ENCODE data around the gene SLC9B2.
"Not testable (repeated sequence)": the region's sequence is repeated elsewhere in the genome, so short reads cannot be mapped to it uniquely, and the experiment has no call there.

SLC9B2 gene

GRCh38 chr4:103019308-103020124 lies 57.0 kb downstream of the SLC9B2 start, which contains the start of gene SLC9B1:
Gene SLC9B1 (minus strand): TSS chr4:103019705. CDS start chr4:102991711, 27,994 bp downstream.
- peak; percentile 88 to 93 for DNase-seq (ENCODE audit: low read depth in 2 of 2)

GRCh38 chr4:103018391-103019307 lies 57.9 kb downstream of the SLC9B2 start:
- no peak for DNase-seq (ENCODE audit: low read depth in 2 of 2)

DNA sequence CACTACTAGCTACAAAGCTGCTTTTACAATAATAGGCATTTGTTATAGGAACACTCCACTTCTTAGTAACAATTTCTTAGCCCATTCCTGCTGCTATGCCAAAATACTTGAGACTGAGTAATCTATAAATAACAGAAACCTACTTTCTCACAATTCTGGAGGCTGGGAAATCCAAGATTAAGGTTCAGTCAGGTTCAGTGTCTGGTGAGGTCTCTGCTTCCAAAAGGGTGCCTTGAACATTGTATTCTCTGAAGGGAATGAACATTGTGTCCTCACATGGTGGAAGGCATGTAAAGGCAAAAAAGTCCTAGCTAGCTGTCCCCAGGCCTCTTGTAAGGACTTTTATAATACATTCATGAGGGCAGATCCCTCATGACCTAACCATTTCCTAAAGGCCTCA lies 64.0 kb downstream of the SLC9B2 start:
- DNase-seq (ENCODE audit: low read depth in 2 of 2) = no peak

DNA sequence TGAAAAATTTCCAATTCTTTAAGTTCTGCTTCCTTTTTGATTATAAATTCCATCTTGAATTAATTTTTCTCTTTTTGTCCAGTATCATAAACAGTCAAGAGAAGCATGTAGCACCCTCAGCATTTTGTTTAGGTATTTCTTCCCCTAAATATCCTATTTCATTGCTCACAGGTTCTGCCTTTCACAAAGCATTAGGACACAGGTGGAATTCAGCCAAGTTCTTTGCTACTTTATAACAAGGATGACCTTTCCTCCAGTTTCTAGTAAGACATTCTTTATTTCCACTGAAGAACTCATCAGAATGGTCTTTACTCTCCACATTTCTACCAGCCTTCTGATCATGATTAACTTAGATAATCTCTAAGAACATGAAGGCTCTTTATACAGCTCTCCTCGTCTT lies 64.5 kb downstream of the SLC9B2 start:
- no peak for DNase-seq (ENCODE audit: low read depth in 2 of 2)

DNA sequence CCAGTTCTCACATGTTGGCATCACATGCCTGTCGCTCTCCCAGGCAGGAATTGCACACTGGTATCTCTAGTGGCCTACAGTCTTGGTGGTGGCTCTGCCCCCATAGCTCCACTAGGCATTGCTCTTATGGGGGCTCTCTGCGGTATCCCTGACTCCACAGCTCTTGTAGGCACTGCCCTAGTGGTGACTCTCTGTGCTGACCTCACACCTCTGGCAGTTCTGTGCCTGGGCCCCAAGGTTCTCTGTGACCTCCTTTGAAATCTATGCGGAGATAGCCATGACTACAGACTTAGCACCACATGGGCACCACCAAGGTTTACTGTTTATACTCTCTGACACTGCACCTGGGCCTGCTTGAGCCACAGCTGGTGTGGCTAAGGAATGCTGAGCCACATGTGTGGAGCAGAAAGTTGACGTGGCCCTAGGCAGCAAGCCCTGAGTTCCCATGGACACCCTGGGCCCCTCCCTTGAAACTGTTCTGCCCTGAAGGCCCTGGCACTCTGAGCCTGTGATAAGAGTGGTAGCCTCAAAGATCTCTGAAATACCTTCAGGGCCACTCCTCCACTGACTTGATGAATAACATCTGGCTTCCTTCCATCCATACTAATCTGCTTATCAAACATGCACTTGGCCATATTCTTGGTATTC lies 65.1 kb downstream of the SLC9B2 start:
- DNase-seq (ENCODE audit: low read depth in 2 of 2) = no peak

GRCh38 chr4:103010804-103011203 lies 65.8 kb downstream of the SLC9B2 start:
- no peak for DNase-seq (ENCODE audit: low read depth in 2 of 2)

DNA sequence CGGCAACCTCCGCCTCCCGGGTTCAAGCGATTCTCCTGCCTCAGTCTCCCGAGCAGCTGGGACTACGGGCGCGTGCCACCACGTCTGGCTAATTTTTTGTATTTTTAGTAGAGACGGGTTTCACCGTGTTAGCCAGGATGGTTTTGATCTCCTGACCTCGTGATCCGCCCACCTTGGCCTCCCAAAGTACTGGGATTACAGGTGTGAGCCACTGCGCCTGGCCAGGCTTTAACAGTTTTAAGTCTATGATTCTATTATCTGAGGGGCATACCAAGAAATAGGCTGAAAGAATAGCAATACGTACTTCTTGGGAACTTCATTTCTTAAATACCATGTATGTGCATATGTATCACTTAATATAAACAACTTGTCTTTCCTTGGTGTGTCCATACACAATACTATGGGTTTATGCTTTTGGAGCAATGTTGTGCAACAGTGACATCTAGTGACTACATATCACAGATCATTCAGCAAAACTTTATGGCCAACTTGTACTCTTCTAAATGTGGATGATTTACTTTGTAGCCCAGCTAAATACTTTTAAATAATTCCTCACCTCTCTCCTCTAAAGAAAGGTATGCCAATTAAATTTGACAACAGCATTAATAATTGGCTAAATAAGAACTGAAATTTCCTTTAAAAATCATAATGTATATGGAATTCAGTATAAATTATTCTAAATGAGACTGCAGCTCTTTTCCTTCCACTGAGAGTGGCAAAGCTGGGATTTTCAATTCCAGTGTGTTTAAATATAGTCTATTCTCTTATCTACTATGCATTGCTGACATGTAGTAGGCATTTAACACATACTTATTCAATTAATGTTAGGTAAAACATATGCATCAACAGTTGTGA lies 67.5 kb downstream of the SLC9B2 start:
- no peak for DNase-seq (ENCODE audit: low read depth in 2 of 2)

DNA sequence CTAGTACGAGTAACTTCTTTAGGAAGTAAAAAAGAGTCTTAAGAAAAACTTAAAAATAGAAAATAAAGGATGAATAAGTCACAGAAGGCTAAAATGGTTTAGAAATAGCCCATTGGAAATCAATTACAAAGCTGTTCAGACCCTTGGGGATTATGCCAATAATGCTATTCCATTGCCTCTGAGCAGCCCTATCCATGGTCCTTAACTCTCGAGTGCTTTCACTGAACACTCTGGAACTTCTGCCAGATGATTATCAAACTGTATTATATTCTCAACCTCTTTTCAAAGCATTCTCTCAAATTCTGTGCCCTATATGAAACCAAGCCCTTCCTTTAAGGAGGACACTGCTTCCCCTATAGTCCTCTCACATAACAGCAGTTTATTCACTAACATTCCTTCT lies 74.0 kb downstream of the SLC9B2 start:
- no peak for DNase-seq (ENCODE audit: low read depth in 2 of 2)

- DNase-seq (ENCODE audit: low read depth in 2 of 2) = no peak
Observed at GRCh38 chr4:102994803-102995202, 81.8 kb downstream of the SLC9B2 start.

GRCh38 chr4:102993985-102994384 lies 82.6 kb downstream of the SLC9B2 start:
- DNase-seq (ENCODE audit: low read depth in 2 of 2) = not testable (repeated sequence)

DNA sequence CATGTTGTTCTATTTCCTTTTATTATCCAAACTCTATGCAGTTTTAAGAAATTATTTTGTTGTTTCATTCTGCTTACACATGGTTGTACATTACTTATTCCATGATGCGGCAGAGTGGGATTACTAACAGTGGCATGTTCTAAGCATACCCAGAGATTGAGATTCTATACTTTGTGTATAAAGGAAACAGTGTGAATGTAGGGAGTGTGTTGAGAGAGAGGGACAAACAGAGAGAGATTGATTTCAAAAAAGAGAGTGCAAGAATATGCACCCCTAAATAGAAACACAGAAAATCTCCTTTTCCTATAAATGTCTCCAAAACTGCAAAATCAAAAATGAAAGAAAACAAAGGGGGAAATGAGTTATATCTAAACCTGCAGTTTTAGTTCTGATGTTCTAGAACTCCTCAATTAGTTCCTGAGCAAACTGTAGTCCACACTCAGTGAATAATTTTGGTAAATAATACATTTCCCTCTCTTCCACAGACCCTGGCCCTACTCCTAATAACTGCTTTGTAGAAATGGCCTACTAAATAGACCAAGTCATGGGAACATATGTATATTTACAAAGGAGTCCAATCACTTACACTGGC lies 88.0 kb downstream of the SLC9B2 start:
- DNase-seq (ENCODE audit: low read depth in 2 of 2) = no peak

DNA sequence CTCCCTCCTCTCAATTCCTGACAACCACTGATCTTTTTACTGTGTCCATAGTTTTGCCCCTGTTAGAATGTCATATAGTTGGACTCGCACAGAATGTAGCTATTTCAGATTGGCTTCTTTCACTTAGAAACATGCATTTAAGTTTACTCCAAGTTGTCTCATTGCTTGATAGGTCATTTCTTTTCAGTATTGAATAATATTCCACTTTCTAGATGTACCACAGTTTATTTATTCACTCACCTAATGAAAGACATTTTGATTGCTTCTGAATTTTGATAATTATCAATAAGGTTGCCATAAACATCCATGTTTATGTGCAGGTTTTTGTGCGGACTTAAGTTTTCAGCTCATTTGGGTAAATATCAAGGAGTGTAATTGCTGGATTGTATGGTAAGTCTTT lies 95.6 kb downstream of the SLC9B2 start:
- no peak for DNase-seq (ENCODE audit: low read depth in 2 of 2)
